ENCODE measurements around the gene ACADVL. TPM values are rescaled to one million over a fixed set of nuclear protein-coding genes. Genes with fewer than 3 reads are reported as not detected.

ACADVL gene
- total and polyA plus RNA-seq, 4 donors = 159 to 1,724 (median 436) TPM

GRCh38 chr17:7263801-7264078, 44.0 kb downstream of the ACADVL start:
- peaks cover 0 to 3% of the 10 kb centered on the region in 2 donors for H3K27me3 ChIP-seq (ENCODE audit: control insufficient read depth in 1 of 2, insufficient read depth in 2 of 2, low read length in 1 of 2)
- ATAC-seq (ENCODE audit: low FRiP score) (no peak), DNase-seq (no peak)
- H3K27ac ChIP-seq (ENCODE audit: low read depth in 1 of 2, low read length in 2 of 2) = no peak overlapping the region
- WGBS, 2 donors = 54 to 55% methylated on average over 4 of the region's 4 CpGs
- H3K4me3 ChIP-seq (ENCODE audit: low read length in 2 of 2) = no peak overlapping the region
- H3K9me3 ChIP-seq (ENCODE audit: control insufficient read depth, low read length) = no peaks in the 10 kb centered on the region
- H3K4me1 ChIP-seq (ENCODE audit: control insufficient read depth in 1 of 2, insufficient read depth in 2 of 2, low read length in 2 of 2) = no peaks in the 10 kb centered on the region
- H3K36me3 ChIP-seq (ENCODE audit: control insufficient read depth in 1 of 2, insufficient read depth in 2 of 2, low read length in 1 of 2) = peaks cover 0 to 1% of the 10 kb centered on the region in 2 donors
- intact Hi-C loops (cut with DNase I) = no loop called here

GRCh38 chr17:7266784-7267183, 47.0 kb downstream of the ACADVL start:
- no peaks in the 10 kb centered on the region for H3K36me3 ChIP-seq (ENCODE audit: control insufficient read depth in 1 of 2, insufficient read depth in 2 of 2, low read length in 1 of 2)
- no peak overlapping the region for H3K27ac ChIP-seq (ENCODE audit: low read depth in 1 of 2, low read length in 2 of 2)
- 31 to 65% methylated on average over 1 of the region's 1 CpG for WGBS, 2 donors
- H3K4me3 ChIP-seq (ENCODE audit: low read length in 2 of 2) = no peak overlapping the region
- H3K9me3 ChIP-seq (ENCODE audit: control insufficient read depth, low read length) = no peaks in the 10 kb centered on the region
- H3K27me3 ChIP-seq (ENCODE audit: control insufficient read depth in 1 of 2, insufficient read depth in 2 of 2, low read length in 1 of 2) = peaks cover 0 to 3% of the 10 kb centered on the region in 2 donors
- DNase-seq (no peak), ATAC-seq (ENCODE audit: low FRiP score) (no peak)
- no peaks in the 10 kb centered on the region for H3K4me1 ChIP-seq (ENCODE audit: control insufficient read depth in 1 of 2, insufficient read depth in 2 of 2, low read length in 2 of 2)
- intact Hi-C loops (cut with DNase I) = no loop called here

Small RNA genes lying within 50 kb of the gene (microRNA-seq; reads per million reads assigned to microRNA genes)
- 599 to 1,095 reads per million in 2 donors for gene MIR324

Other genes with a start within 250 kb of the ACADVL start
Only the 30 nearest of the 33 such genes appear.
- 100 to 1,000 TPM; 157 to 163 TPM for gene RNASEK, start 207.3 kb upstream of the ACADVL start, total RNA-seq
- gene RNASEK, start 207.3 kb upstream of the ACADVL start, polyA plus RNA-seq = 100 to 1,000 TPM; 390 to 401 TPM
- 10 to 100 TPM; 16.4 to 31.4 TPM for gene BCL6B, start 196.9 kb upstream of the ACADVL start, total RNA-seq
- 1 to 10 TPM in 1 of 2 donors, under 1 TPM in 1; 0.63 to 1.3 TPM for gene BCL6B, start 196.9 kb upstream of the ACADVL start, polyA plus RNA-seq
- 1 to 10 TPM; 1.3 to 2.5 TPM for gene SLC16A13, start 183.9 kb upstream of the ACADVL start, total RNA-seq
- 1 to 10 TPM in 1 of 2 donors, not detected in 1; 1.0 TPM for gene SLC16A13, start 183.9 kb upstream of the ACADVL start, polyA plus RNA-seq
- gene SLC16A11, start 175.8 kb upstream of the ACADVL start, total RNA-seq = 1 to 10 TPM in 1 of 2 donors, under 1 TPM in 1; 0.26 to 1.3 TPM
- gene SLC16A11, start 175.8 kb upstream of the ACADVL start, polyA plus RNA-seq = not detected
- gene CLEC10A, start 139.7 kb upstream of the ACADVL start, total RNA-seq = 10 to 100 TPM in 1 of 2 donors, 1 to 10 TPM in 1; 7.7 to 29.1 TPM
- gene CLEC10A, start 139.7 kb upstream of the ACADVL start, polyA plus RNA-seq = 1 to 10 TPM; 1.9 to 2.4 TPM
- 1 to 10 TPM in 1 of 2 donors, under 1 TPM in 1; 0.75 to 1.6 TPM for gene ASGR2, start 105.1 kb upstream of the ACADVL start, total RNA-seq
- under 1 TPM in 1 of 2 donors, not detected in 1; 0.15 TPM for gene ASGR2, start 105.1 kb upstream of the ACADVL start, polyA plus RNA-seq
- gene ASGR1, start 40.6 kb upstream of the ACADVL start, total RNA-seq = 1 to 10 TPM; 2.6 to 3.9 TPM
- 1 to 10 TPM; 2.0 to 5.4 TPM for gene ASGR1, start 40.6 kb upstream of the ACADVL start, polyA plus RNA-seq
- gene DLG4, start 102 bp upstream of the ACADVL start, total RNA-seq = 10 to 100 TPM; 23.3 to 54.7 TPM
- 10 to 100 TPM in 1 of 2 donors, 1 to 10 TPM in 1; 6.6 to 15.4 TPM for gene DLG4, start 102 bp upstream of the ACADVL start, polyA plus RNA-seq
- gene DVL2, start 14.6 kb downstream of the ACADVL start, total RNA-seq = 10 to 100 TPM; 25.2 to 45.6 TPM
- gene DVL2, start 14.6 kb downstream of the ACADVL start, polyA plus RNA-seq = 10 to 100 TPM; 10.0 to 25.0 TPM
- gene PHF23, start 19.5 kb downstream of the ACADVL start, total RNA-seq = 10 to 100 TPM; 24.4 to 30.8 TPM
- 10 to 100 TPM; 19.2 to 28.4 TPM for gene PHF23, start 19.5 kb downstream of the ACADVL start, polyA plus RNA-seq
- 100 to 1,000 TPM; 405 to 430 TPM for gene GABARAP, start 22.5 kb downstream of the ACADVL start, total RNA-seq
- 100 to 1,000 TPM; 801 to 895 TPM for gene GABARAP, start 22.5 kb downstream of the ACADVL start, polyA plus RNA-seq
- 100 to 1,000 TPM in 1 of 2 donors, 10 to 100 TPM in 1; 92.9 to 105 TPM for gene CTDNEP1, start 31.8 kb downstream of the ACADVL start, total RNA-seq
- 100 to 1,000 TPM; 112 to 113 TPM for gene CTDNEP1, start 31.8 kb downstream of the ACADVL start, polyA plus RNA-seq
- 10 to 100 TPM; 26.6 to 31.0 TPM for gene ELP5, start 32.3 kb downstream of the ACADVL start, total RNA-seq
- gene ELP5, start 32.3 kb downstream of the ACADVL start, polyA plus RNA-seq = 10 to 100 TPM; 26.7 to 51.1 TPM
- gene CLDN7, start 42.5 kb downstream of the ACADVL start, total RNA-seq = 1 to 10 TPM; 3.3 to 9.9 TPM
- 10 to 100 TPM in 1 of 2 donors, 1 to 10 TPM in 1; 1.1 to 37.6 TPM for gene CLDN7, start 42.5 kb downstream of the ACADVL start, polyA plus RNA-seq
- gene SLC2A4, start 61.8 kb downstream of the ACADVL start, total RNA-seq = 1 to 10 TPM; 2.5 to 3.9 TPM
- 1 to 10 TPM in 1 of 2 donors, under 1 TPM in 1; 0.63 to 1.6 TPM for gene SLC2A4, start 61.8 kb downstream of the ACADVL start, polyA plus RNA-seq
- gene YBX2, start 74.7 kb downstream of the ACADVL start, total RNA-seq = under 1 TPM; 0.10 to 0.60 TPM
- 1 to 10 TPM in 1 of 2 donors, not detected in 1; 5.6 TPM for gene YBX2, start 74.7 kb downstream of the ACADVL start, polyA plus RNA-seq
- 100 to 1,000 TPM; 198 to 280 TPM for gene EIF5A, start 87.7 kb downstream of the ACADVL start, total RNA-seq
- 100 to 1,000 TPM; 223 to 232 TPM for gene EIF5A, start 87.7 kb downstream of the ACADVL start, polyA plus RNA-seq
- gene GPS2, start 95.4 kb downstream of the ACADVL start, total RNA-seq = 10 to 100 TPM; 49.5 to 55.6 TPM
- 10 to 100 TPM; 55.0 to 99.1 TPM for gene GPS2, start 95.4 kb downstream of the ACADVL start, polyA plus RNA-seq
- gene NEURL4, start 109.4 kb downstream of the ACADVL start, total RNA-seq = 10 to 100 TPM; 24.5 to 36.7 TPM
- gene NEURL4, start 109.4 kb downstream of the ACADVL start, polyA plus RNA-seq = 10 to 100 TPM in 1 of 2 donors, 1 to 10 TPM in 1; 7.3 to 52.8 TPM
- gene ACAP1, start 116.6 kb downstream of the ACADVL start, total RNA-seq = 10 to 100 TPM; 18.6 to 21.8 TPM
- 10 to 100 TPM in 1 of 2 donors, 1 to 10 TPM in 1; 6.5 to 10.8 TPM for gene ACAP1, start 116.6 kb downstream of the ACADVL start, polyA plus RNA-seq
- gene KCTD11, start 132.2 kb downstream of the ACADVL start, total RNA-seq = 10 to 100 TPM; 12.4 to 15.8 TPM
- gene KCTD11, start 132.2 kb downstream of the ACADVL start, polyA plus RNA-seq = 10 to 100 TPM; 11.0 to 11.4 TPM
- not detected for gene TMEM95, start 135.2 kb downstream of the ACADVL start, total RNA-seq
- not detected for gene TMEM95, start 135.2 kb downstream of the ACADVL start, polyA plus RNA-seq
- 1 to 10 TPM; 2.4 to 6.6 TPM for gene TNK1, start 161.2 kb downstream of the ACADVL start, total RNA-seq
- 1 to 10 TPM; 1.9 to 3.1 TPM for gene TNK1, start 161.2 kb downstream of the ACADVL start, polyA plus RNA-seq
- gene PLSCR3, start 174.6 kb downstream of the ACADVL start, total RNA-seq = 10 to 100 TPM; 41.2 to 43.1 TPM
- gene PLSCR3, start 174.6 kb downstream of the ACADVL start, polyA plus RNA-seq = 10 to 100 TPM; 20.5 to 70.8 TPM
- 10 to 100 TPM; 35.0 to 40.1 TPM for gene TMEM256, start 184.2 kb downstream of the ACADVL start, total RNA-seq
- 100 to 1,000 TPM; 134 to 224 TPM for gene TMEM256, start 184.2 kb downstream of the ACADVL start, polyA plus RNA-seq
- 10 to 100 TPM; 32.9 to 49.9 TPM for gene NLGN2, start 187.9 kb downstream of the ACADVL start, total RNA-seq
- gene NLGN2, start 187.9 kb downstream of the ACADVL start, polyA plus RNA-seq = 10 to 100 TPM in 1 of 2 donors, 1 to 10 TPM in 1; 2.4 to 28.8 TPM
- not detected for gene SPEM1, start 200.4 kb downstream of the ACADVL start, total RNA-seq
- gene SPEM1, start 200.4 kb downstream of the ACADVL start, polyA plus RNA-seq = not detected
- gene SPEM2, start 205.7 kb downstream of the ACADVL start, total RNA-seq = not detected
- not detected for gene SPEM2, start 205.7 kb downstream of the ACADVL start, polyA plus RNA-seq
- gene SPEM3, start 208.9 kb downstream of the ACADVL start, total RNA-seq = not detected
- not detected for gene SPEM3, start 208.9 kb downstream of the ACADVL start, polyA plus RNA-seq
- gene TMEM102, start 215.5 kb downstream of the ACADVL start, total RNA-seq = 1 to 10 TPM; 3.6 to 5.1 TPM
- gene TMEM102, start 215.5 kb downstream of the ACADVL start, polyA plus RNA-seq = 1 to 10 TPM; 1.8 to 2.7 TPM